Right lobe of liver (tissue), 6 donors: Measurements from ENCODE around the gene NUAK1. TPM values are rescaled to one million over a fixed set of nuclear protein-coding genes. Genes with fewer than 3 reads are reported as not detected.

ENCODE experiments used
- ATAC-seq, 4 donors: fragments of 200-7000 bp; cut with Tn5 transposase; one replicate each; pipeline ENCODE4 v1.9.1; 2020; ENCODE audit warnings: mild to moderate bottlenecking in 4 of 4, moderate library complexity in 4 of 4
- DNase-seq, 3 donors: peaks; one replicate each; pipeline ENCODE4 v3.0.0-alpha.2; 2020
- H3K27ac ChIP-seq, 3 donors: fragments of 200-600 bp; one replicate each; pipeline ENCODE4 v1.8.0; 2022
- H3K27me3 ChIP-seq, 2 donors: fragments of 200-600 bp; one replicate each; pipeline ENCODE4 v1.8.0; 2022
- H3K36me3 ChIP-seq, 4 donors: fragments of 200-600 bp; sonication (generic) in 1 of 4; one replicate each; pipeline versions ENCODE4 v1.5.1 to v1.8.0; 2017 to 2022; ENCODE audit warnings: control low read depth in 1 of 4
- H3K4me1 ChIP-seq, 4 donors: fragments of 200-600 bp; sonication (generic) in 1 of 4; one replicate each; pipeline versions ENCODE4 v1.5.1 to v1.8.0; 2017 to 2022; ENCODE audit warnings: control low read depth in 1 of 4
- H3K4me3 ChIP-seq, 3 donors: fragments of 200-600 bp; one replicate each; pipeline ENCODE4 v1.8.0; 2022
- H3K9me3 ChIP-seq, 4 donors: fragments of 200-600 bp; sonication (generic) in 1 of 4; one replicate each; pipeline versions ENCODE4 v1.5.1 to v1.8.0; 2017 to 2022; ENCODE audit warnings: control low read depth in 1 of 4
- POLR2A ChIP-seq: fragments of 450-650 bp; IDR thresholded peaks from one replicate; pipeline ENCODE4 v1.6.1; 2017; ENCODE audit warnings: antibody characterized with exemption, mild to moderate bottlenecking
- WGBS: methylation state at CpG from one replicate; pipeline ENCODE4 v1.1.6; 2018; ENCODE audit warnings: low coverage, low lambda C conversion rate; ENCODE audit not compliant: insufficient coverage; ENCODE audit errors: missing lambda C conversion rate; 5-methylcytosine and 5-hydroxymethylcytosine counted together
- intact Hi-C, 2 donors: fragments of 100-400 bp; cut with DNase I; formaldehyde crosslinking; loops; one replicate each; pipeline versions ENCODE4 v1.11.2 to v1.14.1; 2022
- total RNA-seq, 6 experiments: library from RNA; depleted of rRNA in 2 of 6; stranded (reverse); fragments of >200 nt in 2 of 6; fragmentation: NEBNext Ultra II Directional in 3 of 6; extraction: Animal tissue kit (Norgen Biotek cat#: 25700) in 3 of 6; gene quantifications; one replicate each; pipeline versions ENCODE4 v1.1.0 to v1.2.4, GENCODE V29; 2016 to 2023
- TF ChIP-seq, protein P1 (sequence below), 4 donors: fragments of 200-600 bp in 3 of 4; fragments of 450-650 bp in 1 of 4; IDR thresholded peaks; one replicate each; pipeline versions ENCODE4 v1.5.1 to v1.8.0; 2016 to 2022; ENCODE audit warnings: antibody characterized with exemption in 4 of 4, mild to moderate bottlenecking in 2 of 4
- donor health status: DM: no; HTN: yes; CAD: no.
- donor health status: DM: no; HTN: no; CAD: no.
- donor health status: DM: no; HTN: no; CAD: no.
- donor health status: DM: no; HTN: yes; CAD: no.
- donor health status: DM: no; HTN: yes; CAD: no.

Gene NUAK1
- total RNA-seq, 6 experiments from 2014 or later, result 2.0 to 11.0 (median 3.5) TPM

DNA sequence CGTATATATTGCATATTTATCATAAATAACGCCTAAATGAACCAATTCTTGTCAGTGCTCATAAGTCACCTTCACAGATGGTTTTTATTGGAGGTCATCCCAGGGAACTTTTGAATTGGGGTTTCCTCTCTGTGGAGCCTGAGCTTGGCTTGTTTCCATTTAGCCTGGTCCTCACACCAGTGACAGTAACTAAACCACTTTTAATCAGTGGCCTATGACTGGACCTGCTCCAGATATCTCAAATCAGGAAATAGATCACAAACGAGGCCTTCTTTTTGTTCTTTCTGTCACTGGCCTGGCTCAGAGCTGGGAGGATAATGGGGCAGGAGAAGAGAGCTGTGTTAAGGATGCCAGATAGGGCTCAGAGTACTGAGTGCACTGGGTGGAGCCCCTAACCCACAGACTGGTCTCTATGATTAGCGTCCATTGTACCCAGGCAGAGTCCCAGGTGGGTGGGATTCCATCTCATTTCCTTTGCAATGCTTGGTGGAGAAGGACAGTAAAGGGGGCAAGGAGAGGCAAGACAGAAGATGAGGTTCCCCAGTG lies 92.4 kb downstream of the NUAK1 start:
- TF ChIP-seq, protein P1, sequence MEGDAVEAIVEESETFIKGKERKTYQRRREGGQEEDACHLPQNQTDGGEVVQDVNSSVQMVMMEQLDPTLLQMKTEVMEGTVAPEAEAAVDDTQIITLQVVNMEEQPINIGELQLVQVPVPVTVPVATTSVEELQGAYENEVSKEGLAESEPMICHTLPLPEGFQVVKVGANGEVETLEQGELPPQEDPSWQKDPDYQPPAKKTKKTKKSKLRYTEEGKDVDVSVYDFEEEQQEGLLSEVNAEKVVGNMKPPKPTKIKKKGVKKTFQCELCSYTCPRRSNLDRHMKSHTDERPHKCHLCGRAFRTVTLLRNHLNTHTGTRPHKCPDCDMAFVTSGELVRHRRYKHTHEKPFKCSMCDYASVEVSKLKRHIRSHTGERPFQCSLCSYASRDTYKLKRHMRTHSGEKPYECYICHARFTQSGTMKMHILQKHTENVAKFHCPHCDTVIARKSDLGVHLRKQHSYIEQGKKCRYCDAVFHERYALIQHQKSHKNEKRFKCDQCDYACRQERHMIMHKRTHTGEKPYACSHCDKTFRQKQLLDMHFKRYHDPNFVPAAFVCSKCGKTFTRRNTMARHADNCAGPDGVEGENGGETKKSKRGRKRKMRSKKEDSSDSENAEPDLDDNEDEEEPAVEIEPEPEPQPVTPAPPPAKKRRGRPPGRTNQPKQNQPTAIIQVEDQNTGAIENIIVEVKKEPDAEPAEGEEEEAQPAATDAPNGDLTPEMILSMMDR (IDR thresholded peaks at IDR 0.05), result no peak
- no peak for TF ChIP-seq POLR2A
- 70% methylated on average over 4 of the region's 4 CpGs for WGBS
- no peaks in the 10 kb centered on the region for H3K36me3 ChIP-seq
- ATAC-seq (no peak), DNase-seq (no peak)
- H3K4me1 ChIP-seq, result no peaks in the 10 kb centered on the region
- H3K27ac ChIP-seq, result no peak overlapping the region
- H3K9me3 ChIP-seq, result no peaks in the 10 kb centered on the region
- no peak overlapping the region for H3K4me3 ChIP-seq
- no peaks in the 10 kb centered on the region for H3K27me3 ChIP-seq
- intact Hi-C loops, result no loop called here

GRCh38 chr12:106045251-106045674 lies 93.5 kb downstream of the NUAK1 start:
- Histone ChIP-seq H3K4me3 (no peak overlapping the region), H3K36me3 (no peaks in the 10 kb centered on the region), H3K4me1 (no peaks in the 10 kb centered on the region), H3K27ac (no peak overlapping the region), H3K27me3 (no peaks in the 10 kb centered on the region), H3K9me3 (no peaks in the 10 kb centered on the region)
- TF ChIP-seq POLR2A, result no peak
- TF ChIP-seq, protein P1 (IDR thresholded peaks at IDR 0.05), result no peak
- 75% methylated on average over 3 of the region's 4 CpGs for WGBS
- intact Hi-C loops, result no loop called here
- ATAC-seq (no peak), DNase-seq (no peak)

DNA sequence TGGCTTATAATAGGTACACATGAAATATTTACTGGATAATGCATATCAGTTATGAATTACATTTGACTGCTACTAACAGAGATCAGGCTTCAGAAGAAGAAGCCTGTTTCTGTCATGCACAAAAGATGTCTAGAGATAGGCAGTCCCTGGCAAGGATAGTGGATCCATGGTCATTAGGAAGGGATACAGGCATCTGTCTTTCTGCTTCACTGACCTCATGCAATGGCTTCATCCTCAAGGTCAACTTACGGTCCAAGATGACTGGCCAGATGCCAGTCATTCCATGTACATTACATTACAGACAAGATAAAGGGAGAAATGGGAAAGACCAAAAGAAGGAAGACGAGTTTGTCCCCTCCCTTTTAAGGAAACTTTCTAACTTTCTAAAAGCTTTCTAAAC lies 94.0 kb downstream of the NUAK1 start:
- 56% methylated on average over 2 of the region's 2 CpGs for whole genome bisulfite sequencing
- Histone ChIP-seq H3K4me1 (no peaks in the 10 kb centered on the region), H3K4me3 (no peak overlapping the region), H3K36me3 (no peaks in the 10 kb centered on the region), H3K9me3 (no peaks in the 10 kb centered on the region), H3K27me3 (no peaks in the 10 kb centered on the region), H3K27ac (no peak overlapping the region)
- DNase-seq, result no peak
- intact Hi-C loops, result no loop called here
- no peak for ATAC-seq
- TF ChIP-seq POLR2A, result no peak
- TF ChIP-seq, protein P1 (IDR thresholded peaks at IDR 0.05), result no peak

DNA sequence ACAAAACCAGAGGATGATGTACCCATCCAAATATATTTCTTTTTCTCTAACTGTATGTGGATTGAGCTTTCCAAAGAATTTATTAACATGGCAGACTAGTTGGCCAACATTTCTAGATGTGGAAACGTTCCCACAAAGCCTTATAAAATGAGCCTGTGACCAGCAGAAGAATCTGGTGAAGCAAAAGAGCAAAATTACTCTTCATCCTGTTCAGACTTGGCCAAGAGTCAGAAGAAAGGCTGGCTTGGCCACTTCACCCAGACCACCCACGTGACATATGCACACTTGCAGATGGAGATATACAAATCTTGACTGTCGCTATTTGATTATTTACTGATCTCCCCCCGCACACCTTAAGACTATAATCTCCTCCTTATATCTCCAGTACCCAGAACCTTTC lies 96.7 kb downstream of the NUAK1 start:
- Histone ChIP-seq H3K27me3 (no peaks in the 10 kb centered on the region), H3K4me1 (peaks cover 0 to 10% (median 3%) of the 10 kb centered on the region in 4 donors), H3K4me3 (no peak overlapping the region), H3K27ac (no peak overlapping the region), H3K9me3 (no peaks in the 10 kb centered on the region), H3K36me3 (no peaks in the 10 kb centered on the region)
- intact Hi-C loops, result no loop called here
- 80% methylated on average over 4 of the region's 4 CpGs for WGBS
- TF ChIP-seq POLR2A, result no peak
- TF ChIP-seq, protein P1 (IDR thresholded peaks at IDR 0.05), result no peak
- no peak for DNase-seq
- ATAC-seq, result no peak

- Histone ChIP-seq H3K4me3 (no peak overlapping the region), H3K27ac (no peak overlapping the region), H3K36me3 (no peaks in the 10 kb centered on the region), H3K27me3 (no peaks in the 10 kb centered on the region), H3K4me1 (peaks cover 0 to 10% (median 3%) of the 10 kb centered on the region in 4 donors), H3K9me3 (no peaks in the 10 kb centered on the region)
- TF ChIP-seq, protein P1 (IDR thresholded peaks at IDR 0.05), result no peak
- no peak for TF ChIP-seq POLR2A
- intact Hi-C loops, result no loop called here
- WGBS, result 94% methylated on average over 5 of the region's 7 CpGs
- ATAC-seq (no peak), DNase-seq (no peak)
These were observed 98.2 kb downstream of the NUAK1 start for GRCh38 chr12:106040521-106040920.
